Measurements from ENCODE around the gene KANK2.

GRCh38 chr19:11209839-11210655, 12.7 kb upstream of the KANK2 start:
- no peak for TF ChIP-seq CTCF (IDR thresholded peaks at IDR 0.05; ENCODE audit: poor library complexity, severe bottlenecking)
- no peak for TF ChIP-seq MXI1 (conservative IDR thresholded peaks at IDR 0.05; ENCODE audit: poor library complexity, severe bottlenecking)
- TF ChIP-seq POLR2AphosphoS5 (IDR thresholded peaks at IDR 0.05) = no peak
- no peak for TF ChIP-seq TAF1 (IDR thresholded peaks at IDR 0.05; ENCODE audit: low read depth)
